Gastroesophageal sphincter (tissue), 4 donors: ENCODE results near the gene INKA1. TPM values are rescaled to one million over a fixed set of nuclear protein-coding genes. Genes with fewer than 3 reads are reported as not detected.

Source experiments
- ATAC-seq: fragments of 150-250 bp; one replicate; pipeline ENCODE4 v1.9.1; 2016; ENCODE audit warnings: mild to moderate bottlenecking, moderate library complexity
- H3K27ac ChIP-seq, 4 donors: fragments of 200-600 bp; sonication (generic) in 3 of 4; 1 replicate in 3 of 4; 2 replicates in 1 of 4; pipeline ENCODE4 v1.5.1; 2016 to 2019
- H3K27me3 ChIP-seq: fragments of 200-600 bp; sonication (generic); one replicate; pipeline ENCODE4 v1.5.1; 2019
- H3K36me3 ChIP-seq, 2 donors: fragments of 200-600 bp; sonication (generic); one replicate each; pipeline ENCODE4 v1.5.1; 2019; ENCODE audit warnings: control low read depth in 1 of 2
- H3K4me1 ChIP-seq, 3 donors: fragments of 200-600 bp; sonication (generic); 1 replicate in 2 of 3; 2 replicates in 1 of 3; pipeline ENCODE4 v1.5.1; 2016 to 2019; ENCODE audit warnings: control low read depth in 2 of 3
- H3K4me3 ChIP-seq, 2 donors: fragments of 200-600 bp; sonication (generic); one replicate each; pipeline ENCODE4 v1.5.1; 2019; ENCODE audit warnings: mild to moderate bottlenecking in 1 of 2, moderate library complexity in 1 of 2
- H3K9me3 ChIP-seq, 3 donors: fragments of 200-600 bp; sonication (generic); one replicate each; pipeline ENCODE4 v1.5.1; 2017 to 2019; ENCODE audit warnings: control low read depth in 2 of 3
- EP300 ChIP-seq: sonication (generic); formaldehyde crosslinking; IDR thresholded peaks from one replicate; pipeline ENCODE4 v1.6.1; 2017; ENCODE audit warnings: antibody characterized with exemption, mild to moderate bottlenecking
- POLR2A ChIP-seq, 2 donors: fragments of 450-650 bp; IDR thresholded peaks; one replicate each; pipeline ENCODE4 v1.6.1; 2017; ENCODE audit warnings: antibody characterized with exemption in 2 of 2, mild to moderate bottlenecking in 2 of 2, moderate library complexity in 1 of 2
- POLR2AphosphoS5 ChIP-seq: sonication (generic); formaldehyde crosslinking; IDR thresholded peaks from one replicate; pipeline ENCODE4 v1.6.1; 2017; ENCODE audit warnings: antibody characterized with exemption
- WGBS, 2 donors: methylation state at CpG; one replicate each; pipeline ENCODE4 v1.1.5; 2018; ENCODE audit warnings: low coverage in 1 of 2; 5-methylcytosine and 5-hydroxymethylcytosine counted together
- total RNA-seq, 4 donors: library from RNA; depleted of rRNA; stranded (reverse); fragments of >200 nt; gene quantifications; one replicate each; pipeline ENCODE4 v1.1.0, GENCODE V29; 2016
- TF ChIP-seq, protein P1 (sequence below), 4 experiments: fragments of 200-600 bp in 2 of 4; fragments of 450-650 bp in 2 of 4; sonication (generic) in 1 of 4; IDR thresholded peaks; one replicate each; pipeline ENCODE4 v1.5.1; 2017 to 2019; ENCODE audit warnings: antibody characterized with exemption in 4 of 4, mild to moderate bottlenecking in 2 of 4, moderate library complexity in 2 of 4

The INKA1 gene
- total RNA-seq, 4 donors from 2014 or later, result 1.3 to 3.4 (median 3.1) TPM

DNA sequence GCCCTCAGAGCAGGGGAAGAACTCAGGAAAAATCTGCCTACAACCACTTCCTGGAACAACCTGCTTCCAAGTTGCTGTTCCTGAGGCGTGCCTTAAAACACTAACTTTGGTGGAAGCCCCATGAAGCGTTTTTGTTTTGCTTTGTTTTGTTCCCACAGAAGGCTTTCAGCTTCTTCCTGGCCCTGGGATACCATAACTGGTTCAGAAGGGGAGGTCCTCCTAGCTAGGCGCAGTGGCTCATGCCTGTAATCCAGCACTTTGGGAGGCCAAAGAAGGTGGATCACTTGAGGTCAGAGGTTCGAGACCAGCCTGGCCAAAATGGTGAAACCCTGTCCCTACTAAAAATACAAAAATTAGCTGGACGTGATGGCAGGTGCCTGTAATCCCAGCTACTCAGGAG, 15.5 kb upstream of the INKA1 start:
- Histone ChIP-seq H3K4me1 (peaks cover 0 to 41% (median 12%) of the 10 kb centered on the region in 3 donors), H3K27me3 (no peaks in the 10 kb centered on the region), H3K36me3 (peaks cover 0 to 20% of the 10 kb centered on the region in 2 donors), H3K4me3 (no peak overlapping the region), H3K27ac (peak overlapping the region in 3 of 4 donors; percentile 98 to 99 (median 98)), H3K9me3 (no peaks in the 10 kb centered on the region)
- TF ChIP-seq EP300 (no peak), POLR2AphosphoS5 (no peak), POLR2A (IDR thresholded peaks at IDR 0.05) (no peak)
- TF ChIP-seq, protein P1, sequence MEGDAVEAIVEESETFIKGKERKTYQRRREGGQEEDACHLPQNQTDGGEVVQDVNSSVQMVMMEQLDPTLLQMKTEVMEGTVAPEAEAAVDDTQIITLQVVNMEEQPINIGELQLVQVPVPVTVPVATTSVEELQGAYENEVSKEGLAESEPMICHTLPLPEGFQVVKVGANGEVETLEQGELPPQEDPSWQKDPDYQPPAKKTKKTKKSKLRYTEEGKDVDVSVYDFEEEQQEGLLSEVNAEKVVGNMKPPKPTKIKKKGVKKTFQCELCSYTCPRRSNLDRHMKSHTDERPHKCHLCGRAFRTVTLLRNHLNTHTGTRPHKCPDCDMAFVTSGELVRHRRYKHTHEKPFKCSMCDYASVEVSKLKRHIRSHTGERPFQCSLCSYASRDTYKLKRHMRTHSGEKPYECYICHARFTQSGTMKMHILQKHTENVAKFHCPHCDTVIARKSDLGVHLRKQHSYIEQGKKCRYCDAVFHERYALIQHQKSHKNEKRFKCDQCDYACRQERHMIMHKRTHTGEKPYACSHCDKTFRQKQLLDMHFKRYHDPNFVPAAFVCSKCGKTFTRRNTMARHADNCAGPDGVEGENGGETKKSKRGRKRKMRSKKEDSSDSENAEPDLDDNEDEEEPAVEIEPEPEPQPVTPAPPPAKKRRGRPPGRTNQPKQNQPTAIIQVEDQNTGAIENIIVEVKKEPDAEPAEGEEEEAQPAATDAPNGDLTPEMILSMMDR (IDR thresholded peaks at IDR 0.05), result no peak
- 82 to 92% methylated on average over 2 to 5 of the region's 5 CpGs for WGBS, 2 donors
- ATAC-seq, result no peak

DNA sequence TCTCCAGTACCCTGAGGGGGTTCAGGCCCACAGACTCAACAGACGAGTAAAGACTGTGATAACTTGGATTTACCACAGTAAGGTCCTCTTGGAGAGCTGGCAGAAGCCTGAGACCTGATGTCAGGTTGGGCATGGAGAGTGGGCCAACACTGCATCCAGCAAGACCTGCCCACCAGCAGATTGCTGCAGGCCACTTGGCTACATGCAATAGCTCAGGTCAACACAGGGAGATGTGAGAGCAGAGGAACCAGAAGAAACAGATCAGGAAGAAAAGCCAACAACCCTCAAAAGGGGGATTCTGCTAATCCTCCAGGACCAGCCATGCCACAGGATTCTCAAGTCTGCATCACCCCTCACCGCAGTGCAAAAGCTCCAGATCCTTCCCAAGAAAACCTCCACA, 15.0 kb upstream of the INKA1 start:
- ATAC-seq, result no peak
- Histone ChIP-seq H3K9me3 (no peaks in the 10 kb centered on the region), H3K36me3 (peaks cover 0 to 15% of the 10 kb centered on the region in 2 donors), H3K4me3 (no peak overlapping the region), H3K4me1 (peaks cover 0 to 36% (median 12%) of the 10 kb centered on the region in 3 donors), H3K27me3 (no peaks in the 10 kb centered on the region), H3K27ac (no peak overlapping the region)
- TF ChIP-seq, protein P1 (IDR thresholded peaks at IDR 0.05), result no peak
- TF ChIP-seq EP300 (no peak), POLR2A (IDR thresholded peaks at IDR 0.05) (no peak)
- 78 to 100% methylated on average over 1 to 2 of the region's 2 CpGs for WGBS, 2 donors

DNA sequence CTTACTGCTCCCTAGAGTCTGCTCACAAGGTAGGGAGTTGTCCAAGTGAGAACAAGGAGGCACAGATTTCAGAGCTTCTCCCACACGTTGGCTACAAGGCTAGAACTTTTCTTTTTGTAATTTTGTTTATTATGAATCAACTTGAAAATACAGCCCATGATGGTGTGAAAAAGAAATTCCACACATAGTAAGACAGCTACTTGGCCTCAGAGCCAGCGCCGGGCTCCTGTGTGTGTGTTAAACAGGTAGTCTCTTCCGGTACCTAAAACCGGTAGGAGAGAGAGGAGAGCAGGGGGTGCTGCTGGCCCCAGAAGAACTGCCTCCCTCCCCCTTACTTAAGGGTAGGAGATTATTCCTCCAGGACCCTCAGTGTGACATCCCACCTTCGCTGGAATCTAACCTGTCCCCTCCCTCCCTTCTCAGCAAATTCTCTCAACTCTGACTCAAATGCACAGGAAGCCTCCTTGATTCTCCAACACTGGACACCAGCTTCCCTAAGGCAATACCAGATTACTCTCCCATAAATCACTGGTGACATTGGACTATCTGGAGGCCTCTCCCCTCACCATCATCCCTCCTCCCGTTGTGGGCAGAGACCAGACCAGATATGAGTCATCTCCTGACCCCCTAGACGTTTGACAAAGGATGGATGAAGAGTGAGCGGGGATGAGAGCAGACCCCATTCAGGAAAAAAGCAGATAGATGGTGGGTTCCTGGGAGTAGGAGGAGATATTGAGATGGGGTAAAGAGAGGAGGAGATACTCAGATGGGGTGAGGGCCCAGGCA, 12.2 kb upstream of the INKA1 start:
- TF ChIP-seq EP300 (no peak), POLR2AphosphoS5 (no peak), POLR2A (IDR thresholded peaks at IDR 0.05) (no peak)
- TF ChIP-seq, protein P1 (IDR thresholded peaks at IDR 0.05), result no peak
- 55 to 67% methylated on average over 9 of the region's 9 CpGs for WGBS, 2 donors

DNA sequence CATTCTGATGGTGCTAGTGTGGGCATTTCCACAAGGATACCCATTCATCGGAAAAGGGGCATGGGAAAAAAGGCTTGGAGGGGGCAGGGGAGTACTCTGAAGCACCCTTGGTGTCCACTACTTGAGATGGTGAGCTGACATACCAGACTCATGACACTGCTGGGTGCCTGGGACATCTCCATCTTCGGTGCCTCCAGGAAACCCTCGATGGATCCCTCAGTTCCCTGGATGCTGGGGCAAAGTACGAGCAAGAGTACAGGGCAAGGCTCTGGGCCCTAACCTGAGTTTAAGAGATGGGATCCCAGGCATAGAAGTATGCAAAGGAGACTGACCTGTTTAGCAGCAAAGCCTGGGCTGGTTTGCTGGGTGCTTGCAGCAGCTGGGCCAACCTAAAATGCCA, 11.5 kb upstream of the INKA1 start:
- H3K27ac ChIP-seq, result no peak overlapping the region
- H3K9me3 ChIP-seq, result no peaks in the 10 kb centered on the region
- no peaks in the 10 kb centered on the region for H3K27me3 ChIP-seq
- H3K4me3 ChIP-seq, result no peak overlapping the region
- no peak for ATAC-seq
- TF ChIP-seq POLR2A (IDR thresholded peaks at IDR 0.05) (no peak), EP300 (no peak)
- TF ChIP-seq, protein P1 (IDR thresholded peaks at IDR 0.05), result no peak
- no peaks in the 10 kb centered on the region for H3K36me3 ChIP-seq
- WGBS, 2 donors, result no CpG with 5 or more reads among the region's 4 CpGs
- peaks cover 0 to 9% (median 0%) of the 10 kb centered on the region in 3 donors for H3K4me1 ChIP-seq

More for the DNA sequence above, 12.2 kb upstream of the INKA1 start:
- Histone ChIP-seq H3K36me3 (no peaks in the 10 kb centered on the region), H3K9me3 (no peaks in the 10 kb centered on the region), H3K4me1 (peaks cover 0 to 9% (median 0%) of the 10 kb centered on the region in 3 donors), H3K27me3 (no peaks in the 10 kb centered on the region), H3K4me3 (no peak overlapping the region), H3K27ac (no peak overlapping the region)
- no peak for ATAC-seq
